ENCODE measurements around the gene ZSWIM6.

GRCh38 chr5:61329550-61330128 is 2.4 kb upstream of the ZSWIM6 start:
- TF ChIP-seq CTCF (IDR thresholded peaks at IDR 0.05) (no peak), POLR2A (IDR thresholded peaks at IDR 0.05) (no peak), EP300 (IDR thresholded peaks at IDR 0.05; ENCODE audit: low read depth) (no peak)

Measured in transverse colon (tissue), 3 donors.